ENCODE data around the gene SPRED1. TPM values are rescaled to one million over a fixed set of nuclear protein-coding genes. Genes with fewer than 3 reads are reported as not detected.

The SPRED1 gene
- polyA plus RNA-seq, 3 donors: 2.5 to 3.3 (median 3.2) TPM

GRCh38 chr15:38324939-38325647, 72.5 kb downstream of the SPRED1 start:
- peaks cover 6% of the 10 kb centered on the region for H3K4me1 Mint-ChIP-seq
- H3K4me3 ChIP-seq (replicated peaks in 1 of 3; ENCODE audit: low read depth in 2 of 3, low read length in 3 of 3): no peak overlapping the region
- peaks cover 0 to 14% of the 10 kb centered on the region in 2 donors for H3K36me3 ChIP-seq (replicated peaks in 1 of 2; ENCODE audit: control insufficient read depth in 1 of 2, insufficient read depth in 2 of 2, low read length in 2 of 2)
- no peak overlapping the region for H3K9ac ChIP-seq (ENCODE audit: insufficient read depth, low read length, poor library complexity, severe bottlenecking)
- no peak overlapping the region for H2AFZ ChIP-seq (ENCODE audit: insufficient read depth, low read depth, low read length, poor library complexity, severe bottlenecking)
- H3K79me2 ChIP-seq (ENCODE audit: insufficient read depth, low read length): no peaks in the 10 kb centered on the region
- H4K20me1 ChIP-seq (ENCODE audit: insufficient read depth, low read length): peaks cover 4% of the 10 kb centered on the region
- H3K9me3 Mint-ChIP-seq: no peaks in the 10 kb centered on the region
- H3K36me3 Mint-ChIP-seq: peaks cover 8 to 20% of the 10 kb centered on the region in 2 donors
- no peak for TF ChIP-seq CTCF (IDR thresholded peaks at IDR 0.05)
- 100% methylated on average over 1 of the region's 7 CpGs for WGBS (ENCODE audit: insufficient coverage)
- H3K4me1 ChIP-seq (ENCODE audit: control insufficient read depth in 1 of 2, insufficient read depth in 2 of 2, low read length in 2 of 2): no peaks in the 10 kb centered on the region
- no peak overlapping the region for H3K27ac ChIP-seq (ENCODE audit: low read depth in 1 of 2, low read length in 2 of 2)
- no peaks in the 10 kb centered on the region for H3K27me3 ChIP-seq (ENCODE audit: control insufficient read depth in 2 of 2, insufficient read depth in 2 of 2, low read length in 2 of 2)
- H3K27ac Mint-ChIP-seq: no peak overlapping the region
- H3K9me3 ChIP-seq (replicated peaks in 1 of 2; ENCODE audit: control insufficient read depth in 1 of 2, insufficient read depth in 1 of 2, low read length in 2 of 2): no peaks in the 10 kb centered on the region
- intact Hi-C loops (cut with micrococcal nuclease): no loop called here
- H3K27me3 Mint-ChIP-seq (ENCODE audit: low read depth in 3 of 3): no peaks in the 10 kb centered on the region
- DNase-seq: no peak
- H3K4me2 ChIP-seq (replicated peaks; ENCODE audit: extremely low read depth, low read length, poor library complexity, severe bottlenecking): no peak overlapping the region
- H3K4me3 Mint-ChIP-seq: no peak overlapping the region

- H3K4me2 ChIP-seq (replicated peaks; ENCODE audit: extremely low read depth, low read length, poor library complexity, severe bottlenecking): no peak overlapping the region
- no peak overlapping the region for H3K4me3 Mint-ChIP-seq
- peaks cover 0 to 14% of the 10 kb centered on the region in 2 donors for H3K36me3 ChIP-seq (replicated peaks in 1 of 2; ENCODE audit: control insufficient read depth in 1 of 2, insufficient read depth in 2 of 2, low read length in 2 of 2)
- H3K4me1 Mint-ChIP-seq: peaks cover 5% of the 10 kb centered on the region
- H3K27ac ChIP-seq (ENCODE audit: low read depth in 1 of 2, low read length in 2 of 2): no peak overlapping the region
- H3K27me3 ChIP-seq (ENCODE audit: control insufficient read depth in 2 of 2, insufficient read depth in 2 of 2, low read length in 2 of 2): no peaks in the 10 kb centered on the region
- H3K27ac Mint-ChIP-seq: no peak overlapping the region
- peaks cover 8 to 20% of the 10 kb centered on the region in 2 donors for H3K36me3 Mint-ChIP-seq
- no peak overlapping the region for H2AFZ ChIP-seq (ENCODE audit: insufficient read depth, low read depth, low read length, poor library complexity, severe bottlenecking)
- H4K20me1 ChIP-seq (ENCODE audit: insufficient read depth, low read length): peaks cover 4% of the 10 kb centered on the region
- H3K9me3 Mint-ChIP-seq: no peaks in the 10 kb centered on the region
- no peaks in the 10 kb centered on the region for H3K27me3 Mint-ChIP-seq (ENCODE audit: low read depth in 3 of 3)
- H3K4me3 ChIP-seq (replicated peaks in 1 of 3; ENCODE audit: low read depth in 2 of 3, low read length in 3 of 3): no peak overlapping the region
- no peaks in the 10 kb centered on the region for H3K4me1 ChIP-seq (ENCODE audit: control insufficient read depth in 1 of 2, insufficient read depth in 2 of 2, low read length in 2 of 2)
- DNase-seq: no peak
- no peak for TF ChIP-seq CTCF (IDR thresholded peaks at IDR 0.05)
- intact Hi-C loops (cut with micrococcal nuclease): no loop called here
- H3K9ac ChIP-seq (ENCODE audit: insufficient read depth, low read length, poor library complexity, severe bottlenecking): no peak overlapping the region
- no peaks in the 10 kb centered on the region for H3K9me3 ChIP-seq (replicated peaks in 1 of 2; ENCODE audit: control insufficient read depth in 1 of 2, insufficient read depth in 1 of 2, low read length in 2 of 2)
- H3K79me2 ChIP-seq (ENCODE audit: insufficient read depth, low read length): no peaks in the 10 kb centered on the region
- WGBS (ENCODE audit: insufficient coverage): 80% methylated on average over 1 of the region's 1 CpG
Observed at GRCh38 chr15:38325648-38325990, 73.0 kb downstream of the SPRED1 start.

Measured in CD14-positive monocyte (primary cell).